ENCODE data around the gene ZNF296. TPM values are rescaled to one million over a fixed set of nuclear protein-coding genes. Genes with fewer than 3 reads are reported as not detected.

The ZNF296 gene
- total RNA-seq, 2 experiments from 2014 or later = 13.5 to 31.4 TPM

- peak within 1 kb of the TSS; percentile 59; the same call in 1 of the 2 replicates for H2AFZ ChIP-seq (ENCODE audit: low read length)
- H3K4me1 ChIP-seq (ENCODE audit: insufficient read depth, low read length, poor library complexity, severe bottlenecking) = peaks cover 34% of the 10 kb centered on the region
- peak within 1 kb of the TSS; percentile 99 for H3K4me2 ChIP-seq (ENCODE audit: low read length)
- BruUV-seq (replicated peaks) = no TSS peak
- H3K4me3 ChIP-seq (ENCODE audit: low read depth, low read length, poor library complexity, severe bottlenecking) = peak within 1 kb of the TSS; percentile 92
- H3K9me3 ChIP-seq (ENCODE audit: low read length) = no peaks in the 10 kb centered on the region
- POLR2A ChIA-PET = interaction anchor here (0.8 to 1.5 kb wide), 3 partner anchors 44 to 158 kb away, joined by 3 to 5 read pairs (median 4); partner anchors contain the start of gene MARK4
- H3K36me3 ChIP-seq (ENCODE audit: insufficient read depth, low read length) = peaks cover 54% of the 10 kb centered on the region
- H3K9me2 ChIP-seq (ENCODE audit: insufficient read depth, low read length) = no peaks in the 10 kb centered on the region
- peaks cover 63% of the 10 kb centered on the region for H3K79me2 ChIP-seq (ENCODE audit: insufficient read depth, low read depth, low read length)
- peaks cover 13% of the 10 kb centered on the region for H4K20me1 ChIP-seq (ENCODE audit: insufficient read depth, low read length)
- DNase-seq (ENCODE audit: low spot score) = peak; percentile 99
- CTCF ChIA-PET (ENCODE audit: unreplicated experiment) = interaction anchor here (1.2 kb wide), 1 partner anchor 38 kb away, joined by 3 read pairs; no protein-coding TSS in a partner anchor
- H3K27ac ChIP-seq (ENCODE audit: low read depth, low read length, poor library complexity, severe bottlenecking) = peak within 1 kb of the TSS; percentile 71
- TF ChIP-seq EZH2phosphoT487 (IDR thresholded peaks at IDR 0.05; ENCODE audit: borderline replicate concordance, low read depth, low read length) (no peak), CTCF (conservative IDR thresholded peaks at IDR 0.05; ENCODE audit: low read length) (peak; percentile 55; the same call in 1 of the 2 replicates)
- intact Hi-C loops (cut with micrococcal nuclease; ENCODE audit: unreplicated experiment) = loop anchor here (1.0 to 5.0 kb wide), 3 partner anchors 25 to 84 kb away; partner anchors contain the start of genes BLOC1S3 and TRAPPC6A
Observed at GRCh38 chr19:45092747-45093678, 16.7 kb upstream of the ZNF296 start, which contains the start of gene PPP1R37. PPP1R37 (plus strand) TSS chr19:45093179; CDS start chr19:45093326, 147 bp downstream.

DNA sequence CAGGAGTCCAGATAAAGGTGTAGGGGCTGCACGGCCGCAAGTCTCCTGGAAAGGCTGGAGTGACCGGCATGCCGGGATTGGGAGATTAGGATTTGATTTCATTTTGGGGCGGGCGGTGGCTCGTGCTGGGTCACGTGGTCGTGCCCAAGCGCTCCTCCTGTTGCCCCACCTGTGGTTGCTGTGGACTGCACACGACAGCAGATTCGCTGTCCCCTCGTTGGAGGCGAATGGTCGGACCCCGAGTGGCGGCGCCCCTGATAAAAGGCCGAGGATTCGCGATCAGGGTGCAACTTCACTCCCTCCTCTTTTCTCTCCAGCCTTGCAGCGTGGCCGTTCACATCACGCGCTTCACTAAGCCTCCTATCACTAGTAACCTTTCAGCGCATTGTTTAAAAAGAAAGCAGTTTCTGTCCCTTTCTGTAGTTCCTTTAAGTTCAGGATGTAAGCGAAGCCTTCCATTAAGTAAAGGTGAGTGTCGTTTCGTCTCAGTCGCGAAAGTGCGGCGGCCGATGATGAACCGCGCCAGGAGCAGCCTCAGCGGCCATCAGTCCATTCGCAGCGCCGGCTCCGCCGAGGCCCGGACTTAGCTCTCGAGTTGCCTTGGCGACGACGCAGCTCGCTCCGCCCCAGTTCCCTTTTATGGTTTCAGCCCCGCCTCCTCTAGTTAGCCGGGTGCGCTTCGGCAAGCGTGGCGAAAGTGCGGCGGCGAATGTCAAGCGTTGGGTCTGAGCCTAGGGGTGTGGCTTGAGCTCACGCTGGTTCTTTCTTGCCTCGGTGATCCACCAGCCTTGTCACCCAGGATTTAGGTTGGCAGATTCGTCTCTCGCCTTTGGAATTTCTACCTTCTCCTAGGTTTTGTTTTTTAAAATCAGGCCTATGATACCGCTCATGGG lies 15.0 kb upstream of the ZNF296 start:
- no peaks in the 10 kb centered on the region for H3K9me3 ChIP-seq (ENCODE audit: low read length)
- H3K4me3 ChIP-seq (ENCODE audit: low read depth, low read length, poor library complexity, severe bottlenecking) = peak overlapping the region; percentile 92
- no peaks in the 10 kb centered on the region for H3K9me2 ChIP-seq (ENCODE audit: insufficient read depth, low read length)
- ChIA-PET POLR2A (interaction anchor here (0.7 to 1.5 kb wide), 4 partner anchors 11 to 91 kb away, joined by 4 to 5 read pairs (median 4); no protein-coding TSS in a partner anchor), CTCF (ENCODE audit: unreplicated experiment) (interaction anchor here (0.6 to 1.0 kb wide), 3 partner anchors 46 to 525 kb away, joined by 3 read pairs; no protein-coding TSS in a partner anchor)
- peaks cover 34% of the 10 kb centered on the region for H3K4me1 ChIP-seq (ENCODE audit: insufficient read depth, low read length, poor library complexity, severe bottlenecking)
- H2AFZ ChIP-seq (ENCODE audit: low read length) = peak overlapping the region; percentile 59; the same call in 1 of the 2 replicates
- peak overlapping the region; percentile 71 for H3K27ac ChIP-seq (ENCODE audit: low read depth, low read length, poor library complexity, severe bottlenecking)
- BruUV-seq (replicated peaks) = no TSS peak
- H3K4me2 ChIP-seq (ENCODE audit: low read length) = peak overlapping the region; percentile 99
- intact Hi-C loops (cut with micrococcal nuclease; ENCODE audit: unreplicated experiment) = loop anchor here (5.0 kb wide), 1 partner anchor 86 kb away; the partner anchor contains the start of genes BLOC1S3 and TRAPPC6A
- DNase-seq (ENCODE audit: low spot score) = peak; percentile 98
- H4K20me1 ChIP-seq (ENCODE audit: insufficient read depth, low read length) = peaks cover 13% of the 10 kb centered on the region
- H3K79me2 ChIP-seq (ENCODE audit: insufficient read depth, low read depth, low read length) = peaks cover 50% of the 10 kb centered on the region
- peaks cover 63% of the 10 kb centered on the region for H3K36me3 ChIP-seq (ENCODE audit: insufficient read depth, low read length)
- TF ChIP-seq CTCF (conservative IDR thresholded peaks at IDR 0.05; ENCODE audit: low read length) (no peak), EZH2phosphoT487 (IDR thresholded peaks at IDR 0.05; ENCODE audit: borderline replicate concordance, low read depth, low read length) (no peak)

Data from OCI-LY7 (cell line).